Heart left ventricle (tissue), 13 donors: Measurements from ENCODE around the gene TRAPPC3L.

ENCODE experiments used
- CTCF ChIP-seq, 12 donors: fragments of 200-600 bp; sonication (generic) in 4 of 12; IDR thresholded peaks; one replicate each; pipeline versions ENCODE4 v1.5.0 to v1.8.0; 2018 to 2022; ENCODE audit warnings: antibody characterized with exemption in 12 of 12, mild to moderate bottlenecking in 5 of 12
- POLR2A ChIP-seq, 2 donors: fragments of 450-650 bp; IDR thresholded peaks; one replicate each; pipeline ENCODE4 v1.6.1; 2017; ENCODE audit warnings: antibody characterized with exemption in 2 of 2, mild to moderate bottlenecking in 2 of 2, moderate library complexity in 2 of 2
- donor health status: ischemic (EF 13 %, LVEDD 7.1; RV severe dilation, severe dysfunction).
- donor health status: DM: no; HTN: yes; CAD: no.
- donor health status: DM: no; HTN: no; CAD: no.
- donor health status: ischemic (EF 25% LVEDD 6.9; RV normal size, moderate dysfunction).
- donor health status: ischemic (EF 25% LVEDD 5.7; RV mildly dilated, moderate dysfunction).
- donor health status: ischemic (EF 35%, LVEDD 5.7; RV mildly dilated, moderate dysfunction).
- donor health status: nonischemic (EF 11% LVEDD 7.7; RV severe dilation, severe dysfunction).
- donor health status: DM: yes; HTN: yes; CAD: no.
- donor health status: PGD.
- donor health status: ischemic (EF 29% LVEDD 5.4; RV normal size, mild dysfunction).
- donor health status: nonischemic (EF 23%, LVEDD 6.1; RV moderate dilation, normal function).

GRCh38 chr6:116556814-116557415 lies 11.4 kb upstream of the TRAPPC3L start:
- TF ChIP-seq CTCF (IDR thresholded peaks at IDR 0.05) (no peak), POLR2A (IDR thresholded peaks at IDR 0.05) (no peak)
